Measurements from ENCODE around the gene KL. TPM values are rescaled to one million over a fixed set of nuclear protein-coding genes. Genes with fewer than 3 reads are reported as not detected.
A peak's percentile ranks its signal among the peaks of the same experiment; 100 is the strongest.

KL gene
- total RNA-seq, 4 donors from 2014 or later, result 0.34 to 2.8 (median 1.8) TPM

GRCh38 chr13:33014291-33014690, 1.9 kb upstream of the KL start:
- WGBS, 2 donors, result 63 to 67% methylated on average over 4 of the region's 4 CpGs
- no peak for TF ChIP-seq CTCF (IDR thresholded peaks at IDR 0.05)
- TF ChIP-seq POLR2A (IDR thresholded peaks at IDR 0.05), result no peak
- intact Hi-C loops (cut with DNase I; ENCODE audit: low total_unique reads), result no loop called here

DNA sequence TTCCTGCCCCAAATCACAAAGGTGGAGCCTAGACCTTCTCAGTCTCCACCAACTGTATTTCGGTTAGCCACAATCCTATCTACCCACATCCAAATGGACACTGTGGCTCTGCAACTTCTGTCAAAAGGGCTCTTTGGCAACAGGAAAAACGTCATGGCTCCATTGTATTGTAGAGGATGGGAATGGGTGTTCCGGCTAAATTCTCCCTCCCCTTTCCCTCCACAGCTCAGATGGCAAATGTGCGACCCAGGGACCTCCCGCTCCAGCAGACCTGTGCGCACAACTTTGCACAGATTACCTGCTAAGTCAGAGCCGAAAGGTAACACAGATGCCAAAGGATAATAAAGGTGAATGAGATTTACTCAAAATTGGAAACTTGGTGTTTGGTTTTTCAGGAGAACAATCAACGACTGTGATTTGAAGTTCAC, 968 bp upstream of the KL start:
- peak in 1 of 2 donors; percentile 17 for DNase-seq (ENCODE audit: low spot score in 2 of 2)
- WGBS, 2 donors, result 54% methylated on average over 8 of the region's 8 CpGs
- no peak for TF ChIP-seq CTCF (IDR thresholded peaks at IDR 0.05)
- no peak for TF ChIP-seq POLR2A (IDR thresholded peaks at IDR 0.05)
- no peak overlapping the region for H3K4me3 ChIP-seq (ENCODE audit: low read depth, poor library complexity, severe bottlenecking)
- intact Hi-C loops (cut with DNase I; ENCODE audit: low total_unique reads), result no loop called here

More at GRCh38 chr13:33014291-33014690, 1.9 kb upstream of the KL start:
- no peak overlapping the region for H3K4me3 ChIP-seq (ENCODE audit: low read depth, poor library complexity, severe bottlenecking)
- no peak for DNase-seq (ENCODE audit: low spot score in 2 of 2)

GRCh38 chr13:33015791-33016323, 366 bp upstream of the KL start:
- DNase-seq (ENCODE audit: low spot score in 2 of 2), result peak in 1 of 2 donors; percentile 84
- WGBS, 2 donors, result 15 to 23% methylated on average over 21 to 32 of the region's 52 CpGs
- TF ChIP-seq CTCF (IDR thresholded peaks at IDR 0.05), result no peak
- no peak for TF ChIP-seq POLR2A (IDR thresholded peaks at IDR 0.05)
- peak overlapping the region; percentile 19 for H3K4me3 ChIP-seq (ENCODE audit: low read depth, poor library complexity, severe bottlenecking)
- intact Hi-C loops (cut with DNase I; ENCODE audit: low total_unique reads), result no loop called here

GRCh38 chr13:33017323-33017929, 1.2 kb downstream of the KL start:
- peak; percentile 45 to 88 for DNase-seq (ENCODE audit: low spot score in 2 of 2)
- H3K4me3 ChIP-seq (ENCODE audit: low read depth, poor library complexity, severe bottlenecking), result peak overlapping the region; percentile 38
- WGBS, 2 donors, result 28 to 40% methylated on average over 15 of the region's 15 CpGs
- TF ChIP-seq CTCF (IDR thresholded peaks at IDR 0.05), result no peak
- no peak for TF ChIP-seq POLR2A (IDR thresholded peaks at IDR 0.05)
- intact Hi-C loops (cut with DNase I; ENCODE audit: low total_unique reads), result no loop called here

GRCh38 chr13:33018886-33019285, 2.7 kb downstream of the KL start:
- WGBS, 2 donors, result 90% methylated on average over 2 of the region's 2 CpGs
- no peak for DNase-seq (ENCODE audit: low spot score in 2 of 2)
- intact Hi-C loops (cut with DNase I; ENCODE audit: low total_unique reads), result no loop called here
- TF ChIP-seq POLR2A (IDR thresholded peaks at IDR 0.05) (no peak), CTCF (IDR thresholded peaks at IDR 0.05) (no peak)
- H3K4me3 ChIP-seq (ENCODE audit: low read depth, poor library complexity, severe bottlenecking), result no peak overlapping the region

DNA sequence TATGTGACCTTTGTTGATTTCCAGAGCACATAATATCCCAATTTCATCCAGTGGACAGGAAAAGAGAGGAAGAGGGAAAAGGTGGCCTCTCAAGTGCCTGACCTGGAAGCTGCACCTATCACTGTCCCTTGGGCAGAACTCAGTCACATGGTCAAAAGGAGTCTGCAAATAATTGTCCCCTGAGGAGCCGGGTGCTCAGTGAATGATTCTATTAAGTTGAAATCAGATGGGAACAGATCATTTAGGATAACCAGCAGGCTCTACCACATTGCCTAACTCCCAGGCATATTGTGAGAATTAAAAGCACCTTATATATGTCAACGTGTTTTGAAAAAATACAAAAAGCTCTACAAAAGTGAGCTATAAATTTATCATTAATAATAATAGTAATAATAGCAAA, 6.8 kb downstream of the KL start:
- no peak overlapping the region for H3K4me3 ChIP-seq (ENCODE audit: low read depth, poor library complexity, severe bottlenecking)
- intact Hi-C loops (cut with DNase I; ENCODE audit: low total_unique reads), result no loop called here
- no peak for DNase-seq (ENCODE audit: low spot score in 2 of 2)
- no peak for TF ChIP-seq POLR2A (IDR thresholded peaks at IDR 0.05)
- TF ChIP-seq CTCF (IDR thresholded peaks at IDR 0.05), result no peak
- 73 to 78% methylated on average over 2 of the region's 2 CpGs for WGBS, 2 donors
